DMS153 (cell line): ENCODE results near the gene SLC25A24.
"Not testable (repeated sequence)": the region's sequence is repeated elsewhere in the genome, so short reads cannot be mapped to it uniquely, and the experiment has no call there.

ENCODE experiments used
- DNase-seq: peaks from one replicate; lab custom pipeline; 2025; lab: John Stamatoyannopoulos, UW

Gene SLC25A24

DNA sequence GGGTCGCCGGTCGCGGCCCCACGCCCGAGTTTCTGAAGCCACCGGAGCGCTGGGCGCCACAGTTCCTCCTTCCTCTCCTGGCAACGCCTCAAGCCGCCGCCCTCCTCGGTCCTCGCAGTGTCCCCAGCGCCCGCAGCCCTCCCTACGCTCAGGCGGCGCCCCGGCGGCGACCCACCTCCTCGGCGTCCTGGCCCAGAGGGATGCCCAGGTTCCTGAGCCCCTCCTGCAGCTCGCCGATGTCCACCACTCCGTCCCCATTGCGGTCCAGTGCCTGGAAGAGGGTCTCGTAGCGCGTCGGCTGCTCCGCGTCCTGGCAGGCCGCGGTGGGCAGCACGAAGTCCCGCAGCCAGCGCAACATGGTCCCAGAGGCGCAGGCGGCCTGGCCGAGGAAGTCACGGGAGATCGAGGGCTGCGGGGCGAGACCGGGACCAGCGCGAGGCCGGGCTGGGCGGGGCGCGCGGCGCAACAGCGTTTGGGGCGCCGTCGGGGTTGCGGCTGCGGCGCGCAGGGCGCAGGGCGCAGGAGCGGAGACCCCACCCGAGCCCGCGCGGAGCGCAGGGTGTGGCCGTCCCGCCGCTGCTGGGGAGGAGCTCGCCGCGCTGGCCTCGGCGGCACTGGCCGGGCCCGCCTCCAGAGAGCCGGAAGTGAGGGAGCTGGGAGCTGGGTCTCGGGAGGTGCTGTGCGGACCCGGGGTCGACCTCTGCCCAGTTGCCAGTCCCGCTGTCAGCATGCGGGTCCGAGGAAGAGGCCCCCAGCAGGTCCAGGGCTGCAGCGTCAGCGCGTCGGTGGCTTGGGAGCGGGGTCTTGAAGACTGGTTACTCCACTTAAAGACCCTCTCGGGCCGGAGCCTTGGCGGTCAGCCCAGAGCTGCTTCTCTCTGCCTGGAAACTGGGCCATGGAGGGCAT lies at the start of gene SLC25A24:
Gene SLC25A24 (minus strand): TSS at position 563 of the 906 bp plus-strand sequence. CDS start 205 bp downstream, at position 358.
- peak; percentile 25 for DNase-seq

DNA sequence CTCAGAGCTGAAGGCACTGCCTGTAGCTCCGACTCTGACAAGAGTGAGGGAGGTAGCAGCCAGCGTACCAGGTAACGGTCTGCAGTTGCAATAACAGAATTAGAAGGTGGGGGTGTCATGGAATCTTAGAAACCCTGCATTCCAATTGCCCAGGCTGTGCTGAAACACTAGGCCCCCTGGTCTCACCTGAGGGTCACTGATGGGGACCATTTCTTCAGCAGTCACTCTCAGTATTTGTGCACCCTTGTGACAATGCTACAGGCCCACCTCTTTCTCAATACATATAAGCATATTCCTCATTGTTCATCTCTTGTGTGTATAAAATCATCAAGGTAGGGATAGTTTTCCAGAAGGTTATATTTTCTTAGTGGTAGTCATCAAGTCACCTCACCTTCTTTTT lies 43.8 kb upstream of the SLC25A24 start, which contains the start of gene NBPF4:
Gene NBPF4 (minus strand): TSS at position 101 of the 400 bp plus-strand sequence. CDS start 315 bp downstream, outside the sequence.
- not testable (repeated sequence) for DNase-seq

DNA sequence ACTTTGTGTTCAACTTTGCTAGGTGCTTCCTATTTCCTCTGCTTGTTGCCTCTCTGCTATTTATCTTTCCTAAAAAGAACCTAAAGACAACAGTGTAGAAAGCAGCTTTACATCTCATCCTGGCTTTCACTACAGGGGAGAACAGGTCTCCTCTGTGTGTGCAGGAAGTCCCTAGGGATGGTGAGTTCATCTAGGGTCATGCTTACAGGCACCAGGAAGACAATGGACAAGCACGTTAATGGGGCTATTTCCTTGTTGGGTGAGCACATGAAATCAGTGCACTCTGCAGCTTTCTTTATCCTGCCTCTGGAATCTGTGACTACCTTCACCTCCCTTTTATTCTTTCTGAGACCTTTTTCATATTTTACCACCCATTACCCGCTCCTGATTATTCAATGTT lies 39.3 kb upstream of the SLC25A24 start:
- not testable (repeated sequence) for DNase-seq

DNA sequence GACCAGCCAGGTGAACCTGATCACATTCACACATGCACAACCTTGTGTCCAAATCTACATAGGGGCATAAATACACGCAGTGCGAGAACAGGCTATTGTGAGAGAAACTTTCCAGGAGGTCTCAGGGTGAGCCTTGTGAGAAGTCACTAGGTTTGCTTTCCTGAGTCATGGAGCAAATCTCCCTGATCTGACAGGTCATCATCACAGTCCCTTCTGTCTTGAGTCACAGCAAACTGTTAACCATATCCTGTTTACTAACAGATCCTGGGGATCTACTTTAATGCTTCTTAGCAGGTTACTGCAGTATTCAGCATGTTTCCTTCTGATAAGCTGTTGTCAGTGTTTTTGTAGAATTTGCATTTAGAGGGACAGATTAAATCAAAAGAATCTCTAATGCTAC lies 35.2 kb upstream of the SLC25A24 start:
- not testable (repeated sequence) for DNase-seq

DNA sequence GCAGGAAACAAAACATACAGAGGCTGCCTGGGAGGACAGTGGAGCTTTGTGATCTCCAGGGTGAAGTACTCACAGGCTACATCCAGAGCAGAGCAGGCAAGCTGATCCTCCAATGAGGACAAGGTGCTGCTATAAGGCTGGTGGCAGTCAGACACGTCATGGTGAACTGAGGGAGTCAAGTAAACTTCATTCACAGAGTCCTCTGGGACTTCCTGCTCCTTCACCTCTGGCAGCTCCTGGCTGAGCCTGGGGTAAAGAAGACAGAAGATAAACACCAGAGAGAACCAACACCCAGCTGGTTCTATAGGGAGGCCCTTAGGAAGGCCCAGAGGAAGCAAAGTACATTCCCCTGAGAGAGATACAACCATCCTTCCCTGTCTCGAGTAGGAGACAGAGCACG lies 32.0 kb upstream of the SLC25A24 start:
- DNase-seq = not testable (repeated sequence)

DNA sequence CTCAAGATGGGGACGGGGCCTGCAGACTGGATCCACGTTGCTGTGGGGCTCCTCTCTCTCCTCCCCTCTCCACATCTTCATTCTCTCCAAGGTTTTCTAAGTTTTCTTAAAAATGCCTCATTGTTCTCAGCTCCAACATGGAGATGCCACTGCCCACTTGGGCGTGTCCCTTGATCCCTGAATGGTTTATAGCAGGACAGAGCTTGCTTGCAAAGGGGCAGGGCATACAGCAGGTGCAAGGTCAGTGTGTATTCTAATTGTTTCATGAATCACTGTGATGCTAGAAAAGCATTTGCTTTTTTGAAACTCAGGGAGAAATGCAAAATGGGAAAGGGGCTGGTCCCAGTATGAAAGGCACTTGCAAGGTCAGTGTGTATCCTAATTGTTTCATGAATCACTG lies 29.8 kb upstream of the SLC25A24 start:
- DNase-seq = not testable (repeated sequence)

DNA sequence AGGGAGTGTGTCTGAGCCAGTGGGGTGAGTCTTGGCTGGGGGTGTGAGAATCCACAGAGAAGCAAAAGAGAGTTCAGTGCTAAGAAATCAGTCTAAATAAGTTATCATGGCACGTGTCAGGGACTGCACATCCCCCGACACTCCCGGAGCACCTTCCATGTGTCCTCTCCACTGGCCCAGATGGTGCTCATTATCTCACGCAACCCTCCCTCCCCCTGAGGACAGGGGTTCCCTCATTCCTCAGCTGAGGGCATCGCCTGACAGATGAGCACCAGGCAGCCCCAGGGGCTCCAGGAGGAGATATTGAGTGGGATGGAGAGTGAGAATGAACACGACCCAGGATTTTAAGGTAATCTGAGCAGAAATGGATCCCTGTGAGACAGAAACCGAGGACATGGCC lies 27.6 kb upstream of the SLC25A24 start:
- DNase-seq = not testable (repeated sequence)

DNA sequence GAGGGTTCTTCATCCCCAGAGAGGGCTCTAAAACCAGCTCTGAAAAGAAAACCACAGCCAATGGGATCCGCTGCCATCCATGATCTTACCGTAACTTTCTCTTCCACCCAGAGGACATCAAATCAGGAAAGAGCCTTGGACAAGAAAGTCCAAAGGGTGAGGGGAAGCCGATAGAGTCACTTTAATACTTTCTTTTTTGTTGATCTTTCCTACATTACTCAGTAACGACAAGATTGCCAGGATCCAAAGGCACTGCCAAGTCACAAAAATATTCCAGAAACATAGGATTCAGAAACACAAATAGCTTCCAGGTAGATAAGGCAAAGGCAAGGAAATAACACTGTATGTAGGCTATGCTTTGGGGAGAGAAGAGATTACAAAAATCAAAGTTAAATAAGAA lies 26.7 kb upstream of the SLC25A24 start:
- not testable (repeated sequence) for DNase-seq

DNA sequence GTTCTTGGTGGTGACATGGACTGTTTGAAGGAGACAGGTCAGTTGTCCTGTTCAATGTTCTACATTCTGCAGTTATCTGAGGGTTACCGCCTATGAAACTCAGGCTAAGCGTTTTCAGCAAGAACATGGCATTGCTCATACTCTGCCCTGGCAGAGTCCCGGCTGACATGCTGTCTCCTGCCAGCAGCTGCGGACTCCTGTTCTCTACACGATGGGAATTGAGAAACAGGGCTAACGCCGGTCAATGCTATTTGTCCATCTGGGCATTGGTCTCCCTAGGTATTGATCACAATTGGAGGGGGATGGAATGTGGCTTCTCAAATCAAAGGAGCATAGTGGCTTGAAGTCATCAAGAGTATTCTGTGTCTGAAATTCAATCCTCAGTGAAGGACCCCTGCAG lies 23.1 kb upstream of the SLC25A24 start:
- not testable (repeated sequence) for DNase-seq

DNA sequence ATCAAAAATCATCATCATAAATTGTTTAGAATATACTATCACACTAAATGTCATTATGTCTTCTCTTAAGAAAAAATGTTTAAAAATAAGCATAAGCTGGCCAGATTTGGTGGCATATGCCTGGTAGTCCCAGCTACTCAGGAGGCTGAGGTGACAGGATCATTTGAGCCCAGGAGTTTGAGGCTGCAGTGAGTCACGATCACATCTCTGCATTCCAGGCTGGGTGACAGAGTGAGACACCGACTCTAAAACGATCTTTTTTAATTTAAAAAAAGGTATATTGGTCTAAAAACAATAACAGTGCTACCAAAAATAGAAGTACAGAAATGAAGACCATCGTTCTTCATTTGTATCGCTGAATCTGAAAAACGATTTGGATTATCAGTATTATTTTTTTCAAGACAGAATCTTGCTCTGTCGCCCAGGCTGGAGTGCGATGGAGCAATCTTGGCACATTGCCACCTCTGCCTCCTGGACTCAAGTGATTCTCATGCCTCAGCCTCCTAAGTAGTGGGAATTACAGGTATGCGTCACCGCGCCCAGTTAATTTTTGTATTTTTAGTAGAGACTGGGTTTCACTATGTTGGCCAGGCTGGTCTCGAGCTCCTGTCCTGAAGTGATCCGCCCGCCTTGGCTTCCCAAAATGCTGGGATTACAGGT lies 17.5 kb upstream of the SLC25A24 start:
- not testable (repeated sequence) for DNase-seq

DNA sequence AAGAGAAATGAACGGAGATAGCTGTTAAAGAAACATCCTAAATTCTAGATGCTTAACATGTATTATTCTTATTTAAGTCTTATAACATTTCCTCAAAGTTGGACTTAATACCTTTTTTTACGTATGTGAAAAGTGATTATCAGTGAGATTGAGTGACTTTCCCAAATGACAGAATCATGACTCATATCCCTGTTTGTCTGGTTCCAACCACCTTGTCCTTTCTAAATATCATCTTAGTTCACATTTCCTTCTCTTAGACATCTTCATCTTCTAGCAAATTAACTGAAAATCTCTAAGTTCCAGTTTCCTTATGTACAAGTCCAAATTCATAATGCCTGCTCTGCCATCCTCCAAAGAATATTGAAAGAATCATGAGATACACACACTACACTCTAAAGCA lies 16.9 kb upstream of the SLC25A24 start:
- not testable (repeated sequence) for DNase-seq

DNA sequence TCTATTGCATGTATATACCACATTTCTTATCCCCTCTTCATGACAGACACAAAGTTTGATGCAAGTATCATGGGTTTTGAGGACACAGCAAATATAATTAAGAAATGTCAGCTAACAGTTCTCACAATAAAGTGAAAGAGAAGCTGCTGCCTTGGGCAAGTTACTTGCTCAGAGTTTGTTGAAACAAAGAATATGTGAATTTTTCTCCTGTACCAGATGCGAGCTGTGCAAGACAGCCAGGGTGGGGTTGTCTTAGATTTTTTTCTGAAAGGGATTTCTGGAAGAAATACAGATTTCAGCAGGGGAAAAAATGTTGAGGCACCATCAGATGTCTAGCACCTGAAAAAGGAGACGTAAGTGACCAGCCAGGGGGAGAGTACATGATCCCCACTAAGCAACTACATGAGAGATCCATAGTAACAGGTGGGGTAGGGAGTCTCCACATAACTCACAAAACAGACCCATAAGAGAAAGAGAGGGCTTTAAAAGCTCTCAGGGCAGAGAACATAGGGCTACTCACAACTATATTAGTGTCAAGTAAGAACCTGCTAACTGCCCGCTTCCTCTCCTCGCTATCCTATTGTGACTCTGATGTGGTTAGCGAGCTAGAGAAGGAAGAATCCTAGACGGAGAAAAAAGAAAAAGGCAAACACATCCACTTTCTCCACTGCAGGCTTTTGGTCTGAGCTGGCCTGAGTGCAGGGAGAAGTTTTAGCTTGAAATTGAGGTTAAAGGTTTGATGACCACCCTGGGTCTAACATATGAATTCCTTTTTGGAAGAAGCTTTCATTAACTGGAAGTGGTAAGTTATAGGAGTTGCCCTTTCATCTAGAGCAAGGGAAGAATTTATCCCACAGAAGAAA lies 16.1 kb upstream of the SLC25A24 start:
- not testable (repeated sequence) for DNase-seq

DNA sequence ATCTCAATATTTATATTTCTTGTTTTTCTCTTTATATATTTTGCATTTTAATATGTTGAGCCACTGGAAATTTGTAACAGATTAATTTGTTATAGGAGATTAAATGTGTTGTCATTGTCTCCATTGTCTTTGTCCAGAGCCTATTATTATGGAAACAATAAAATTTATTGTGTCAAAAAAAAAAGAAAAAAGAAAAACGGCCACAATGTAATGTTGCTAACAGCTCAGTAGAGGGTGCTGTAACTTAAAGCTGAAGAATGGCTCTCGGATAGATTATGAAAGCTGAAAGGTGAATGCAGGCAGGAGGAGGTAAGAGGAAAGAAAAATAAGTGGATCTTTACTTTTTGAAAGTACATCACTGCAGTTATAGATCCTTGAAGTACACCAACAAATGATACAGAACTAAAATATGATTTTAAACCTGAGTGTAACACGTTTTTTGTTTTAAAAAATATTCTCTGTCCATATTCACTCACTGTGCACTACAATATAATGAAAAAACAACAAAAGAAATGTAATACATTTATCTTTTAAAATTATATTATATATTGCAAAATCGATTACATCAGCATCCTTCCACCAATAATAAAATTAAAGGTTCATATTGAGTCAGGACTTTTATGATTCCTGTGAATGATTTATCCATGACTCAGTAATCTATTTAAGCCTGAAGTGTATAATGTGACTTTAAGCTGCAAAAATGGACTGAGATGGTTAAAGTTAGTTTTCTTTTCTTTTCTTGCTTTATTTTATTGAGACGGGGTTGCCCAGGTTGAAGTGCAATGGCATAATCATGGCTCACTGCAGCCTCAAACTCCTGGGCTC lies 14.7 kb upstream of the SLC25A24 start:
- peak; percentile 27 for DNase-seq

DNA sequence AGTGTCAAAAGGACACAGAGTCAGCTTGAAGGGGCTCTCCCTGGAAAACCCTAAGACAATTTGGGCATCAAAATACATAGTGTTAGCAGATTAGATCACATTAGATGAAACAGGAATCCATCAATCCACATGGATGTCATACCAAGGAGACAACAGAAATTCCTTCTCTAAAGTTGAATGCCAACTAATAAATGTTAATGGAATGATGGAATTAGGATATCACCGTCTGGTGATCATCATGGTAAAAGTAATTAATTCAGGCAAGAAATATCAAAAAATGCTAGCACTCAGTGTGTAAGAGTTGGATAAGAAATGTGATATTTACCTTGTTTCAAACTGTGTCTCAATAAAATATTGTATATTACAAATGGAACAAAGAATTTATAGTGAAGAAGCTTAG lies 10.9 kb upstream of the SLC25A24 start:
- no peak for DNase-seq

DNA sequence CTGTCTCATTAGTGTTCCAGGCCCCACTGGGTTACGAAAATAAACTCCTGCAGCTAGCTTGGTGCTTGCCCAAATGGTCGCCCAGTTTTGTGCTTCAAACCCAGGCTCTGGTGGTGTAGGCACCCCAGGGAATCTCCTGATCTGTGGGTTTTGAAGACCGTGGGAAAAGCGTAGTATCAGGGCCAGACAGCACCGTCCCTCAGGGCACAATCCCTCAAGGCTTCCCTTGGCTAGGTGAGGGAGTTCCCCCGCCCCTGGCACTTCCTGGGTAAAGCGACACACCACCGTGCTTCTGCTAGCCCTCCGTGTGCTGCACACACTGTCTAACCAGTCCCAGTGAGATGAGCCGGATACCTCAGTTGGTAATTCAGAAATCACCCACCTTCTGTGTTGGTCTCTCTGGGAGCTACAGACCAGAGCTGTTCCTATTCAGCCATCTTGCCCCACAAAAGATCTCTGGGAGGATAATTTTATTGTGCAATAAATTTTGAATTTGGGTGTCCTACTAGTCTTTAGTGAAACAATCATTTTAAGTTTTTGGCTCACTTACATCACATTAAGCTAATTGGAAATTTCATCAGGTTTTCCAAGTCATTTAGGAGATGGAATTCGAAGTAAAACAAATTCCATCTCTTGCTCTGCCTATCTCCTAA lies 9.4 kb upstream of the SLC25A24 start:
- DNase-seq = no peak

DNA sequence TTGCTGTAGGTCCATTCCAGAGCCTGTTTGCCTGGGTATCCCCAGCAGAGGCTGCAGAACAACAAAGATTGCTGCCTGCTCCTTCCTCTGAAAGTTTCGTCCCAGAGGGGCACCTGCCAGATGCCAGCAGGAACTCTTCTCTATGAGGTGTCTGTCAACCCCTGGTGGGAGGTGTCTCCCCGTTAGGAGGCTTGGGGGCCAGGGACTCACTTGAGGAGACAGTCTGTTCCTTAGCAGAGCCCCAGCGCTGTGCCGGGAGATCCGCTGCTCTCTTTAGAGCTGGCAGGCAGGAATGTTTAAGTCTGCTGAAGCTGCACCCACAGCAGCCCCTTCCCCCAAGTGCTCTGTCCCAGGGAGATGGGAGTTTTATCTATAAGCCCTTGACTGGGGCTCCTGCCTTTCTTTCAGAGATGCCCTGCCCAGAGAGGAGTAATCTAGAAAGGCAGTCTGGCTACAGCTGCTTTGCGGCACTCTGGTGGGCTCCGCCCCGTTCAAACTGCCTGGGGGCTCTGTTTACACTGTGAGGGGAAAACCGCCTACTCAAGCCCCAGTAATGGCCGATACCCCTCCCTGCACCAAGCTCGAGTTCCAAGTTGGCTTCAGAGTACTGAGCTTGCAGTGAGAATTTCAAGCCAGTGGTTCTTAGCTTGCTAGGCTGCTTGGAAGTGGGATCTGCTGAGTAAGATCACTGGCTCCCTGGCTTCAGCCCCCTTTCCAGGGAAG lies 8.7 kb upstream of the SLC25A24 start:
- DNase-seq = no peak

DNA sequence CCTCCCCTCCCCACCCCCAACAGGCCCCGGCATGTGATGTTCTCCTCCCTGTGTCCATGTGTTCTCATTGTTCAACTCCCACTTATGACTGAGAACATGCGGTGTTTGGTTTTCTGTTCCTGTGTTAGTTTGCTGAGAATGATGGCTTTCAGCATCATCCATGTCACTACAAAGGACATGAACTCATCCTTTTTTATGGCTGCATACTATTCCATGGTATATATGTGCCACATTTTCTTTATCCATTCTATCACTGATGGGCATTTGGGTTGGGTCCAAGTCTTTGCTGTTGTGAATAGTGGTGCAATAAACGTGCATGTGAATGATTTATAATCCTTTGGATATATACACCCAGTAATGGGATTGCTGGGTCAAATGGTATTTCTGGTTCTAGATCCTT lies 3.4 kb upstream of the SLC25A24 start:
- not testable (repeated sequence) for DNase-seq

DNA sequence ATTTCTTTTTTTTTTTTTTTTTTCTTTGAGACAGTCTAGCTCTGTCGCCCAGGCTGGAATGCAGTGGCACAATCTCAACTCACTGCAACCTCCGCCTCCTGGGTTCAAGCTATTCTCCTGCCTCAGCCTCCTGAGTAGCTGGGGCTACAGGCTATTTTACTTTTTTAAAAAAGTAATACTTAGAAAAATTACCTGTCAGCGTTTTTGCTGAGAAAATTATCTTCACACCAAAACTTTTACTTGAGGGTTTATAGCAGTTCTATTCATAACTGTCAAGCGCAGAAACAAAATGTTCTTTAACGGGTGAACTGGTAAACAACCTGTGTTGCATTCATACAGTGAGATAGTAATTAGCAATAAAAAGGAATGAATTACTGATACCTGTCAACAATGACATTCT lies 1.5 kb upstream of the SLC25A24 start:
- no peak for DNase-seq

DNA sequence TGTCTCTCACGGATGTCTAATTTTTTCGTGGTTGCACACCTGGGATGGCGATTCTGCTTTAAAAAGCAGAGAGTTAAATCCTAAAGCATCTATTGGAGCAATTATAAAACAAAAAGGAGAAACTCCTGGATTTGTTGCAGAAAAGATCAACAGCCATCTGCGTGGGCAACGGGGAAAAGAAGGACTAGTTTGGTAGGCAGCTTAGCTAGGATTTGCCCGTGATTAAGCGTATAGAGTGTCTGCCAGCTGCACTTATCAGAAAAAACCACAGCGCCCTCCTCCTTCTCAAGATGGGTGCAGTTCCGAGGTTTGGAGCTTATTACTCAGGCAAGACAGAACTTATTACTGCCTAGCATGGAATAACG lies 526 bp upstream of the SLC25A24 start:
- peak; percentile 22 for DNase-seq

DNA sequence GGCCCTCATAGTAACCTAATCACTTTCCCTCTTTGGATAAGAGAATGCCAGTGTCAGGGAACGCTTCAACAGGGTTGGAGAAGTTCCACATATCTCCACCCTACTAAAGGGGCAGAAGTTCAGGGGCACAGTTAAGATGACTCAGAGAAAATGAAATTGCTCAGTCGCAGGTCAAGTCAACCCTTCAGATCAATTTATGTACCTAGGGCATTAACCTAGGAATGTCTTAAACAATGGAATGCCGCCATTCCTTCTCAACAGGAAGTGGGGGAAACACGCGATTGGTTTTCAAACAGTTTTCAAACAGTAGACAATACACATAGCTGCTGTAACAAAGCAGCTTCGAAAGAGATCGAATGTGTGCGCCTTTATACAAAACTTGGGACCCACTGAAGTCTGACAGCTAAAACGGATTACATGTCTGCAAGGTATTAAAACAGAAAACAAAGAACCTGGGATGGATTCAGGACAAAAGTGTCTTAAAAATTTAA lies 897 bp downstream of the SLC25A24 start:
- peak; percentile 1 for DNase-seq
